Left ventricle myocardium inferior (tissue), 1 donor: Measurements from ENCODE around the gene BICDL1. TPM values are rescaled to one million over a fixed set of nuclear protein-coding genes. Genes with fewer than 3 reads are reported as not detected.

Experiments
- DNase-seq: peaks from one replicate; pipeline ENCODE4 v3.0.0-alpha.2; 2020
- H3K27ac ChIP-seq: fragments of 200-600 bp; replicated peaks from 2 replicates; pipeline ENCODE4 v1.8.0; 2021
- H3K27me3 ChIP-seq: fragments of 200-600 bp; 2 replicates; pipeline ENCODE4 v1.8.0; 2021; ENCODE audit warnings: low read depth
- H3K36me3 ChIP-seq: fragments of 200-600 bp; 2 replicates; pipeline ENCODE4 v1.8.0; 2021
- H3K4me1 ChIP-seq: fragments of 200-600 bp; 2 replicates; pipeline ENCODE4 v1.8.0; 2021
- H3K4me3 ChIP-seq: fragments of 200-600 bp; 2 replicates; pipeline ENCODE4 v1.8.0; 2021; ENCODE audit warnings: mild to moderate bottlenecking, moderate library complexity
- H3K9me3 ChIP-seq: fragments of 200-600 bp; replicated peaks from 2 replicates; pipeline ENCODE4 v1.8.0; 2021
- intact Hi-C: fragments of 100-400 bp; cut with micrococcal nuclease; formaldehyde crosslinking; loops from one replicate; pipeline ENCODE4 v1.11.0; 2022
- total RNA-seq: library from RNA; stranded (reverse); fragmentation: NEBNext Ultra II Directional; extraction: Animal tissue kit (Norgen Biotek cat#: 25700); gene quantifications from one replicate; pipeline ENCODE4 v1.2.1, GENCODE V29; 2021
- TF ChIP-seq, protein P1 (sequence below): fragments of 200-600 bp; IDR thresholded peaks from 2 replicates; pipeline ENCODE4 v1.8.0; 2021; ENCODE audit warnings: antibody characterized with exemption, mild to moderate bottlenecking, borderline replicate concordance
- donor health status: DM: no; HTN: yes; CAD: no; lungs with severe emphysema.

Gene BICDL1
- total RNA-seq, 1 donor from 2014 or later, result 0.08 TPM

DNA sequence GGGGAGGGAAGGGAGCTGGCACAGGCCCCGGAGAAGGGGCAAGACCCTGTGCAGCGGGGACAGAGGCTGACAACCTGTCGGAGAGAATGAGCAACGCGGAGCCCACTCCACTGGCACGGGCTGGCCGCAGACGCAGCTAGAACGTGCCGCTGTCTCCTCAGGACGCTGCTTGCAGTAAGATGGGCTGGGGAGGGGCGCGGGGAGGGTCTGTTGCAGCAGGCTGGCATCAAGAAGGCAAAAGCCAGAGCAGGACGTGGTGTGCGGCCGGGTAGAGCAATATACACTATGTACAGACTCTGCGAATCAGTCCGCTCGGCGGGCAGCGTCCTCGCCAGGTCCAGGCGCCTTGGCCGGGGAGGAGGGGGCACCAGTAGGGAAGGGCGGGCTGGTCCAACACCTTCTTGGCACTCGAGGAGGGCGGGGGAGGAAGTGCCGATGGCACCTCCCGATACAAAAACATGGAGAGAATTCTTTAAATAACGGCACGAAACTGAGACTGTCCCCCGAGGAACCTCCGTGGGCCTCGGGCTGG is 107.7 kb downstream of the BICDL1 start:
- H3K4me1 ChIP-seq, result peaks cover 52% of the 10 kb centered on the region
- no peak overlapping the region for H3K27ac ChIP-seq
- TF ChIP-seq, protein P1, sequence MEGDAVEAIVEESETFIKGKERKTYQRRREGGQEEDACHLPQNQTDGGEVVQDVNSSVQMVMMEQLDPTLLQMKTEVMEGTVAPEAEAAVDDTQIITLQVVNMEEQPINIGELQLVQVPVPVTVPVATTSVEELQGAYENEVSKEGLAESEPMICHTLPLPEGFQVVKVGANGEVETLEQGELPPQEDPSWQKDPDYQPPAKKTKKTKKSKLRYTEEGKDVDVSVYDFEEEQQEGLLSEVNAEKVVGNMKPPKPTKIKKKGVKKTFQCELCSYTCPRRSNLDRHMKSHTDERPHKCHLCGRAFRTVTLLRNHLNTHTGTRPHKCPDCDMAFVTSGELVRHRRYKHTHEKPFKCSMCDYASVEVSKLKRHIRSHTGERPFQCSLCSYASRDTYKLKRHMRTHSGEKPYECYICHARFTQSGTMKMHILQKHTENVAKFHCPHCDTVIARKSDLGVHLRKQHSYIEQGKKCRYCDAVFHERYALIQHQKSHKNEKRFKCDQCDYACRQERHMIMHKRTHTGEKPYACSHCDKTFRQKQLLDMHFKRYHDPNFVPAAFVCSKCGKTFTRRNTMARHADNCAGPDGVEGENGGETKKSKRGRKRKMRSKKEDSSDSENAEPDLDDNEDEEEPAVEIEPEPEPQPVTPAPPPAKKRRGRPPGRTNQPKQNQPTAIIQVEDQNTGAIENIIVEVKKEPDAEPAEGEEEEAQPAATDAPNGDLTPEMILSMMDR, result no peak
- H3K36me3 ChIP-seq, result peaks cover 55% of the 10 kb centered on the region
- DNase-seq, result no peak
- no peak overlapping the region for H3K4me3 ChIP-seq
- intact Hi-C loops, result no loop called here
- H3K27me3 ChIP-seq, result no peaks in the 10 kb centered on the region
- H3K9me3 ChIP-seq, result no peaks in the 10 kb centered on the region

DNA sequence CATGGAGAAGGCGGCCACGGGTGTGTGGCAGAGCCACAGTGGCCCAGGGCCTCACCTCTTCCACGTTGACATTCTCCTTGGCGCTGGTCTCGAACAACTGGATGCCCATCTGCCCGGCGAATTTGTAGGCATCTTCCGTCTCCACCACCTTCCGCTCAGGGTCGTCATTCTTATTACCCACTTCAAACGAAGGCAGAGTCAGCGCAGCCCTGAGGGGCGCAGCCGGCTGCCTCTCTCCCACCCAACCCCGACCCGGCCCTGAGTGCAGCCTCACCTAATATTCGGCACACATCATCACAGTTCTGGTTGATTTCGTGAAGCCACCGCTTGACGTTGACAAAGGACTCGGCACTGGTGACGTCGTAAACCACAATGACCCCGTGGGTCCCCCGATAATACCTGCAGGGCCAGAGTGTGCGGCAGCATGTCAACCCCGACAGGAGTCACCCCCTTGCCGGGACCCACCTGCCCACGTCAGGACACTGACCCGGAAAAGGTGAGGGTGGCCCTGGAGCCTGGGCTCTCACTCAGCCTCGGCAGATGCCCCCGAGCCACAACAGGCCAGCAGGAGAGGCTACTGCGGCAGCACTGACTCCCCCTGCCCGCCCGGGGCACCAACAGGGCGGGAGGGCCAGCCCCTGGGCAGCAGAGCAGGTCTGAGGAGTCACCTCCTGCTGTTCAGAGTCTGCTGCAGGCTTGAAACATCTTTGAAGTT is 109.9 kb downstream of the BICDL1 start:
- intact Hi-C loops, result no loop called here
- TF ChIP-seq, protein P1, result no peak
- no peaks in the 10 kb centered on the region for H3K9me3 ChIP-seq
- no peak overlapping the region for H3K27ac ChIP-seq
- peaks cover 65% of the 10 kb centered on the region for H3K36me3 ChIP-seq
- no peak overlapping the region for H3K4me3 ChIP-seq
- no peak for DNase-seq
- peaks cover 63% of the 10 kb centered on the region for H3K4me1 ChIP-seq
- H3K27me3 ChIP-seq, result no peaks in the 10 kb centered on the region

DNA sequence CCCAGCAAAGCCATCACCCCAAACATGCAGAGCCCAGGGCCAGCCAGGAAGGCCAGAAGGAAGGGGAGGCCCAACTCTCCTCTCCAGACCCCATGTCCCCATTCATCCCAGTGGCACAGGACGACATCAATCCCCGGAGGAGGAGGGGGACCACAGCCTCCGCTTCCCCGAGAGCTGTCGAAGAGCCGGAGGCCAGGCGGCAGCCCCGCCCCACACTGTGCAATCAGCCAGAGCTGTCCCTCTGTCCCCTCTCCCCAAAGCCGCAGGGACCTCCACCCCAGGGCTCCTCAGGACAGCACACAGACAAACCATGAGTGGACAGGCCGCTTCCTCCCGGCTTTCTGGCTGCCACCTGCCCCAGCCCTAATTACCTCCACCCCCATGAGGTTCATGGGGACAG is 110.7 kb downstream of the BICDL1 start:
- Histone ChIP-seq H3K36me3 (peaks cover 63% of the 10 kb centered on the region), H3K4me1 (peaks cover 58% of the 10 kb centered on the region), H3K4me3 (no peak overlapping the region), H3K27me3 (no peaks in the 10 kb centered on the region), H3K9me3 (no peaks in the 10 kb centered on the region), H3K27ac (no peak overlapping the region)
- TF ChIP-seq, protein P1, result no peak
- intact Hi-C loops, result no loop called here
- DNase-seq, result no peak

DNA sequence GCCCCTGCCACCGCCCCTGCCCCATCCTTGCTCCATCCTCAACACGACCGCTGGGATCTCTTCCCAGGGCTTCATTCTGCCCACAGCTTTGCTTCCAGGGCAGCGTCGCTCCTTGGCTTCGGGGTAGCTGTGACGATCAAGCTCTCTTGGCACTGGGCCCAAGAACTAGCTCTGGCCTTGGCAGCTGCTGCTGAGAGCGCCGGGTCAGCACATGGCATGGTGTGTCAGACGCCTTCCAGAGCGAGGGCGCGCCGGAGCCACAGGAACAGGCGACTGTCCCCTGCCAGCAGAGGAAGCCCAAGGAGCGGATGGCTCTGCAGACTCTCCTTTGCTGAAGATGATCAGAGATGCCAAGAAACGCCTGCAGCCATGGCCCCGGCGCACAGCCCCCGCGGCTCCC is 111.6 kb downstream of the BICDL1 start:
- H3K27ac ChIP-seq, result peak overlapping the region; percentile 73
- no peaks in the 10 kb centered on the region for H3K9me3 ChIP-seq
- H3K27me3 ChIP-seq, result no peaks in the 10 kb centered on the region
- peaks cover 68% of the 10 kb centered on the region for H3K36me3 ChIP-seq
- peak; percentile 76 for DNase-seq
- TF ChIP-seq, protein P1, result no peak
- H3K4me3 ChIP-seq, result peak overlapping the region; percentile 30
- H3K4me1 ChIP-seq, result peaks cover 57% of the 10 kb centered on the region
- intact Hi-C loops, result no loop called here

DNA sequence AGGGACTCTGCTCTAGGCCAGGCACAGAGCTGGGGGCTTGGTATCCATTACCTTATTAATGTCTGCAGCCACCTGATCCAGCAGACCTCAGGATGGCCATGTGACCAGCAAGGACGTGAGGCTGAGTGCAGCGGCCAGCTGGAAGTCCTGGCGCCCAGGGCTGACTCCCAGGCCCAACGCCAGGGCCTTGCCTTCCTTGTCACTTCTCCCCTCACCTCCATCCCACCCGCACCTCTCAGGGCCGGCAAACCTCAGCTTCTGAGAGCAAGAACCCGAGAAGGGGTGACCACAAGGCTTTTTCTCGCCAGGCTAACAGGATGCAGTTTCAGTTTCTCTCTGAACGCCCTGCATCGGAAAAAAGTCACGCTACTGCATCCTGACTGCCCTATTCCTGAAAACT is 112.1 kb downstream of the BICDL1 start:
- no peak for DNase-seq
- peak overlapping the region; percentile 73 for H3K27ac ChIP-seq
- TF ChIP-seq, protein P1, result no peak
- peak overlapping the region; percentile 30 for H3K4me3 ChIP-seq
- intact Hi-C loops, result no loop called here
- peaks cover 52% of the 10 kb centered on the region for H3K4me1 ChIP-seq
- H3K27me3 ChIP-seq, result no peaks in the 10 kb centered on the region
- H3K9me3 ChIP-seq, result no peaks in the 10 kb centered on the region
- peaks cover 68% of the 10 kb centered on the region for H3K36me3 ChIP-seq
